Hematopoietic multipotent progenitor cell (in vitro differentiated cells): ENCODE results near the gene GRM7. TPM values are rescaled to one million over a fixed set of nuclear protein-coding genes. Genes with fewer than 3 reads are reported as not detected.

ENCODE experiments used
- DNase-seq, 3 donors: peaks; one replicate each; pipeline ENCODE4 v3.0.0-alpha.2; 2011 to 2015; ENCODE audit warnings: low read depth in 2 of 3, low spot score in 2 of 3
- total RNA-seq: library from RNA; depleted of rRNA; stranded (reverse); fragments of >200 nt; gene quantifications from one replicate; pipeline ENCODE4 v1.2.3, GENCODE V29; 2012

GRM7 gene
- total RNA-seq, 1 donor: under 0.01 TPM

DNA sequence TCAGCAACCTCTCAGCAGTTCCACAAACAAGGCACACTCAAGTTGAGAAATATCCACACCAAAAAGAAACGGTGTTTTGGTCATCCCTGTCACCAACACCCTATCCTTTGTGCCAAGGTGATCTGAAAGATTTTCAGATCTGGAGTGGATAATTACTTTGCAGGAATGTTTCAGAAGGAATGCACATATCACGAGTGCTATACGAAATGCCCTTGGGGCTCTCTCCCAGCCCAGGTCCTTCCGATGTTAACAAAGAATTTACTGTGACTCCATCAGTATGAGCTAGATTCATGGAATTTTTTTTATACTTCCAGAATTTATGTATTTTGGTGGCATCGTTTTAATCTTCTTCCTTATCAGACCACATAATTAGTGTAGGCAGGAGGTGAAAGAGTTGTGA, 105.0 kb downstream of the GRM7 start:
- no peak for DNase-seq

GRCh38 chr3:6971933-6972332, 111.0 kb downstream of the GRM7 start:
- no peak for DNase-seq

DNA sequence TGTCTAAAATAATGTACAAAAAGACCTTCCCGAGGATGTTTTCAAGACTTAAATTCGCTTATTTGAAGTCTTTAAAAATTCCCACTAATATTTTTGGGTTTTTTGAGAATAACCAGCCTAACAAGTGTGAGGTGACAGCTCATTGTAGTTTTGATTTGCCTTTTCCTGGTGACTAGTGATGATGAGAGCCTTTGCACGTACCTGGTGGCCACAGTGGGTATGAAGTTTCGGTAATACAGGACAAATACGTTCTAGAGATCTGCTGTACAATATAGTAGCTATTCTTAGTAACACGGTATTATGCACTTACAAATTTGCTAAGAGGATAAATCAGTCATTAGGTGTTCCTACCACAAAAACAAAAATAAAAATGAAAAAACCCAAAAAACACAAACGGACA, 124.9 kb downstream of the GRM7 start:
- DNase-seq: no peak

DNA sequence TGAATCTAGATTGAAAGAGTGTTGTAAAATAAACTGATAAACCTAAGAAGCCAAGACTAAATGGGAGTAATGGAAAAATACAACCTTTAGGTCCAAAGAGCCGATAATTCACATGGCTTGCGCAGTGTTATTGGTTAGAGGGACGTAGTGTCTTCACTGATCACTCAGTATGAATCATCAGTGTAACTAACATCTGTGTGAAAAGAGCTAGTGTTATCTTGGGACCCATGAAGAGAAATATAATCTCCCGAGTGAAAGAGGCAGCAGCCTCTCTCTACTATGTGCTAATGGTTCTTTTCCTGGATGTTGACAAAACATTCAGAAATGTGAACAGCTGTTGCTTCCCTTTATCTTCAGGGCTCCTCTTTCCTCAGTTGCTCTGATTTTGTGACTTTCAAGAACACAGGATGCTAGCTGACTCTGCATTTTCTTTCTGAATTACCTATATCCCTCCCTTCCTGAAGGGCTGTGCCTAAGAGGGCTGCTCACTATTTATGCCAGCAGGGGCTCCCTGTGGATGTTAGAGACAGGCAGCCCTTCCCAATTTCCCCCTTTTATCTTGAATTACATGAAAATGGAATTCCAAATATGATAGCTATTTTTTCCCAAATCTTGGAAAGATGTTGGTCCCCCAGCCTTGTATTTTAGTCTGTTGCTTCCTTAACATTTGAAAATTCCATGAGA, 128.8 kb downstream of the GRM7 start:
- DNase-seq: no peak

DNA sequence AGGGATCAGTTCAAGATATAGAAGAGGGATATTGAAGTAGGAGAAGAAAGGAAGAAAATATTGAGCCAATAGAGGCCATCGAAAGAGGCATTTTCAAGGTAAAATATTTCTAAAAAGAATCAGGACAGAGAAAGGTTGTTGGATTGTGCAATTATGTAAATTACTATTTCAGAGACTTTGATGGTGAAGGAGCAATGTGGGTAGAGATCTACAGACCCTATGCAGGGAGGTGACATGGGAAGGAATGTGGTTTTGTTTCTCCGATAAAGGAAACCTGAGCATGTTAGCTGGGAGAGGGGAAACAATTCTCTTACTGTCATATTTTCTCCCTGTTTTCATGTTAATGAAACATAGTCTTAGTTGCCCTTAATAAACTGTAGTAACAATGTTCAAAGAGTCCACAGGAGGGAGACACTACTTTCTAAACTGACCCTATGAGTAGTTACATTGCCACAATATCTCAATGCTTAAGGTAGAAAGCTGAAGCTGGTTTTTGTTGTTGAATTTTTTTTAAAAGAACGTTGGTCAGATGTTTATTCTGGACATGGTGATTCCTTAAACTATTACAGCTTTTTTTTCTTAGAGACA, 133.3 kb downstream of the GRM7 start:
- peak in 2 of 3 donors; percentile 0 to 38 for DNase-seq

DNA sequence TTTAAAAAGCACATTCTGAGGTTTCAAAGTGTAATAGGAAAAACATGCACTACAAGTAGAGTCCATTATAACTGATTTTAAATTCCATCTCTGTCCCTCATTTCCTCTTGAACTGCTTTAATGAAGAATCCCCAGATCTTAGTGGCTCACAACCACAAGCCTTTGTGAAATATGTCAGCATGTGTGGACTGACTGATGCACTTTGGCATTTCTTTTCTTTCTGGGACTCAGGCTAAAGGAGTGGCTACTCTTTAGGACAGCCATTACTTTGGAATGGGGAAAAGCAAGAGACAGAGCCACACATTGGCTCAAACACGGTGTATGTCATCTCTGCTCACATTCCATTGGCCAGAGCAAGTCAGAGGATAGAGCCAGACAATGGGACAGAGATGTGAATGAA, 139.6 kb downstream of the GRM7 start:
- no peak for DNase-seq

- no peak for DNase-seq
Measured at GRCh38 chr3:7001370-7001769, 140.5 kb downstream of the GRM7 start.

GRCh38 chr3:7015683-7016440, 154.9 kb downstream of the GRM7 start:
- no peak for DNase-seq

DNA sequence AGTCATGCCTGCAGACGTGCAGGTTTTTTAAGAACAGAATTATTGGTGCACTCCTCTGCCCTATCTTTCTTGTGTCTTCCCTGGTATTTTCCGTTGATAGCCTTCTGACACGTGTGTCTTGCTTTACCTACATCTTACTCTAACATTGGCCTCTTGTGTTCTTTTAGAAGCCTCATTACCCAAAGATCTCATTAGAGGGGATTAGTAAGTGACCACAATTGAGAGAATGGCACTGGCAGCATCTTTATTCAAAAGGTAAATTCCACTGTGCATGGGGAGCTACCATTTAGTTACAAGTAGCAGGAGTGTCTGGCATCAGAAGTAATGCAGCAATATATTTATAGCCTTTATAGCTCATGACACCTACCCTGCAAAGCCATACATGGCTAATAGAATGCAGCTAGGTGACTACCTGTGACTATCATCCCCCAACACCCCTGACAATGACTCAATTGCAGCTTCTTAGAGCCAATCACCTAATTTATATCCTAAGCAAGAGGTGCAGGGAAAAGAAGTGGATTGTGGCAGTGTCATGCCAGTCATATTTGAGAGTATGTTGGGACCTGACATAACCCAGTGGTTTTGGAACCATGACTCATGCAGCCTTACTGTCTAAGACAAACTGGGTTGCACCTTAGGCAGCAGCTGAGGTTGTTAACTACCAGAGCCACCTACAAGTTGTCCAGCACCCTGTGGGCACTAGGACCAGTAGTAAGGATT, 164.8 kb downstream of the GRM7 start:
- DNase-seq: no peak

DNA sequence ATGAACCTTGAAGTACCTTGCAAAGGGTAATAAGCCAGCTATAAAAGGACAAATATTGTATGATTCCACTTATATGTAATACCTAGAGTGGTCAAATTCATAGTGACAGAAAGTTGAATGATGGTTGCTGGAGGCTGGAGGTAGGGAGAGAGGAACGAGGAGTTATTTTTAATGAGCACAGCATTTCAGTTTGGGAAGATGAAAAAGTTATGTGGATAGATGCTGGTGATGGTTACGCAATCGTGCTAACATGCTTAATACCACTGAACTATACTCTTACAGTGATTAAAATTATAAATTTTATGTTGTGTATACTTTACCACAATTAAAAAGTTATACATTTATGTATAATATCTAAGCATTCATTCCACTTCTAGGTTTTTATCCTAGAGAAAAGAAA, 168.6 kb downstream of the GRM7 start:
- DNase-seq: no peak

GRCh38 chr3:7038394-7038793, 177.5 kb downstream of the GRM7 start:
- no peak for DNase-seq

DNA sequence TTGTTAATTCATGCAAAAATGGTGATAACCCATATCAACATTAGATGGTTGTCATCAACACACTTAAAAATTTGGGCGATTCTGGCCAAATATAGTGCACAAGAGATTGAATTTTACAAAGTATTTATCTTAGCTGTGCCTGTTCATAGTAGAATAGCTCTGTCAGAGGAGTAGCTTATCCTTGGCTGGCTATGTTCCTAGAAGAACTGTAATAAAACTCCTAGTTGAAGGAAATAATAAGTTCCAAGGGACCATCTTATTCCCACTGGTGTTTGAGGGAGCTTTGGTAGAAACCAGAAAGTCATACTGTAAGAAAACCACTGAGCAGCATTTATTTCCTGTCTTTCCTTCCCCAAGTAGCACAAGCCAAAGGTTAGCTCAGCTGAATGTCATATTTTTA, 201.8 kb downstream of the GRM7 start:
- DNase-seq: no peak

GRCh38 chr3:7070461-7070860, 209.5 kb downstream of the GRM7 start:
- no peak for DNase-seq

GRCh38 chr3:7074217-7074616, 213.3 kb downstream of the GRM7 start:
- DNase-seq: no peak

DNA sequence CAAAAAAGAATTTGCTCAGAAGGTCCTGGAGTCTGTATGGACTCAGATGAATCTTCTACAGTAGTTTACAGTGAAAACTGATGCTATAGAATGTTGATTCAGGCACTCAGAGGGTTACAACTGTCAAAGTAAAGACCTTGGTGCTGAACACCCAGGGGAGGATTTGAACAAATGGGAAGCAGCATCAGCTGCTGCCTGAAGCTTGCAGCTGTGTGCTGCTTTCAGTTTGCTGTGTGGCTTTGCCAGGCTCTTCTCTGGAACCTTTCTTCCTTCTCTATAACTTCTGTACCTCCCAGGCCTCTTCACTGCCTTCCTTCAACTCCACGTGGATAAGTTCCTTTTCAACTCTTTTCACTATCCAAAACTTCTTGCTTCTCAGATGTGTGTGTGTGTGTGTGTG, 214.2 kb downstream of the GRM7 start:
- DNase-seq: no peak

DNA sequence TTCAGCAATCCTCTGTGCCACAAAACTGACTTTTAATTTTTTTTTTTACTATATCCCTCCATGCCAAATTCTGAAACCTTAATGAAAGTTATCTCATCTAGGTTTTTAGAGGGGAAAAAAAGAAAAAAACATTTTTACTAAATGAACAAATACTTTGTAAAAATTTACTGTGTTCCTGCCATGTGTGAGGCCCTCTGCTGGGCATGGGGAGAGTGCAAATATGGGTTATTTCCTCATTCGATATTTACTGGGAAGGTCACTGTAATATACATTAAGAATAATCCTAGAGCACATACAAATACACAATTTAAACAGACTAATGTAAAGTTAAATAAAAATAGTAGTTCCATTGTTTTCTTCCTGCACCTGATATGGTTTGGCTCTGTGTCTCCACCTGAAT, 215.0 kb downstream of the GRM7 start:
- DNase-seq: peak in 1 of 3 donors; percentile 6

- no peak for DNase-seq
Measured at GRCh38 chr3:7082244-7082643, 221.3 kb downstream of the GRM7 start.

DNA sequence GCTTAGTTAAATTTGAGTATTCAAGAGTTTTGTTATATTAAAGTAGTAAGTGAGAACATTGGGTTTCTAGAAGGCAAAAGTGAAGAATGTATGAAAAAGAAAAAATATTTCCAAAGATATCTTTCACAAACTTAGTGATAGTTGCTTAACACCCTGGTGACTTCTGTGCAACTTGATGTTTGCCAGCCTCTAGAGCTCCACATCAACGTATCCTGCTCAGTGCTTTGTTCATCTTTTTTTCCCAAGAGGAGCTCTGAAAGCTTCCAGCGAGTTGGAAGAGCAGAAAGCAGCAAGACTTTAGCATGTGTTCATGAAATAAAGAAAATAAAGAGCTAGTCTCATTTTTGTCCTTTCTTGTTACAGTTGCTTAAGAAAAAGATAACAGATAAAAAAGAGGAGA, 225.5 kb downstream of the GRM7 start:
- DNase-seq: no peak

DNA sequence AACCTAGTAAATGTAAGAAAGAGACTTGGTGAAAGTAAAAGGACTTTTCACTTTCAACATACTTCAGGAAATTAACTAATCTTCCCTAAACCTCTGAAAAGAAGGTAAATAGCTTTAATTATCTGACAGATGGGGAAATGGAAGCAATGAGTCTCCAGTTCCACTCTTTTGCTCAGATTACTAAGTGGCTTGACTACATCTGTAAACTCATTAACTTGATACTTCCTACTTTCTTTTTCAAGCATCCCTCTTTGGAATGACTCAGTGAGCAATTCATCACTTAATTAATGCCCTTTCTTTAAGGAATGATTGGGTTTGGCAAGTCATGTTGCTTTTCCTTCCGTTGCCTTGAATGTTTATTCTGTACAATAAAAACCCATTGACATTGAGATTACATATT, 234.2 kb downstream of the GRM7 start:
- DNase-seq: no peak

- no peak for DNase-seq
Measured at GRCh38 chr3:7100136-7100535, 239.2 kb downstream of the GRM7 start.

GRCh38 chr3:7106635-7107034, 245.7 kb downstream of the GRM7 start:
- DNase-seq: no peak
